Body of pancreas (tissue), 4 donors: ENCODE results near the gene VPS4B.
"Not testable (repeated sequence)": the region's sequence is repeated elsewhere in the genome, so short reads cannot be mapped to it uniquely, and the experiment has no call there.

ENCODE experiments used
- CTCF ChIP-seq, 7 experiments: fragments of 450-650 bp in 4 of 7; fragments of 200-600 bp in 3 of 7; sonication (generic) in 3 of 7; IDR thresholded peaks; one replicate each; pipeline ENCODE4 v1.5.1; 2016 to 2019; ENCODE audit warnings: antibody characterized with exemption in 7 of 7
- POLR2A ChIP-seq, 3 donors: fragments of 450-650 bp; IDR thresholded peaks; one replicate each; pipeline ENCODE4 v1.6.1; 2016; ENCODE audit warnings: antibody characterized with exemption in 3 of 3, mild to moderate bottlenecking in 2 of 3

- not testable (repeated sequence) for TF ChIP-seq CTCF, POLR2A (IDR thresholded peaks at IDR 0.05)
Observed at GRCh38 chr18:63363420-63363819, 58.9 kb downstream of the VPS4B start.
